Measurements from ENCODE around the gene ZNF831. TPM values are rescaled to one million over a fixed set of nuclear protein-coding genes. Genes with fewer than 3 reads are reported as not detected.

The ZNF831 gene
- total RNA-seq, 1 experiment from 2014 or later, result 0.15 TPM

GRCh38 chr20:59269411-59270025 lies 105.9 kb downstream of the ZNF831 start:
- intact Hi-C loops (cut with micrococcal nuclease), result no loop called here
- H4K20me1 ChIP-seq (ENCODE audit: insufficient read depth), result no peaks in the 10 kb centered on the region
- no peak for TF ChIP-seq ATF3 (IDR thresholded peaks at IDR 0.05)
- TF ChIP-seq ZFX (IDR thresholded peaks at IDR 0.05), result no peak
- no peak for TF ChIP-seq SP1 (IDR thresholded peaks at IDR 0.05; ENCODE audit: low read depth)
- TF ChIP-seq JUND (IDR thresholded peaks at IDR 0.05), result no peak
- no peak for TF ChIP-seq ELF1 (IDR thresholded peaks at IDR 0.05; ENCODE audit: borderline replicate concordance, low read depth)
- no peak for TF ChIP-seq CBX3 (IDR thresholded peaks at IDR 0.05; ENCODE audit: low read depth)
- no peak for TF ChIP-seq MAX (IDR thresholded peaks at IDR 0.05)
- TF ChIP-seq CEBPB (IDR thresholded peaks at IDR 0.05; ENCODE audit: low read depth), result no peak
- TF ChIP-seq POLR2AphosphoS5 (IDR thresholded peaks at IDR 0.05; ENCODE audit: low read depth, low read length), result no peak
- TF ChIP-seq TCF7L2 (IDR thresholded peaks at IDR 0.05; ENCODE audit: borderline replicate concordance, extremely low read depth, insufficient read depth, insufficient read length), result no peak
- TF ChIP-seq YY1 (IDR thresholded peaks at IDR 0.05; ENCODE audit: extremely low read depth, insufficient replicate concordance, low read depth, low read length), result no peak
- no peak for TF ChIP-seq SRF (IDR thresholded peaks at IDR 0.05; ENCODE audit: low read depth)
- no peak for TF ChIP-seq FOSL1 (IDR thresholded peaks at IDR 0.05; ENCODE audit: low read depth)
- TF ChIP-seq EZH2phosphoT487 (IDR thresholded peaks at IDR 0.05; ENCODE audit: borderline replicate concordance), result no peak
- TF ChIP-seq ZBTB33 (IDR thresholded peaks at IDR 0.05; ENCODE audit: extremely low read depth, insufficient replicate concordance, low read length), result no peak
- TF ChIP-seq EGR1 (IDR thresholded peaks at IDR 0.05; ENCODE audit: low read depth), result no peak
- no peak for TF ChIP-seq CTCF (IDR thresholded peaks at IDR 0.05 in 2 of 3, conservative IDR thresholded peaks at IDR 0.05 in 1 of 3; ENCODE audit: borderline replicate concordance in 1 of 3, insufficient read depth in 1 of 3, low read depth in 2 of 3, low read length in 2 of 3)
- no peak for TF ChIP-seq ZNF274 (IDR thresholded peaks at IDR 0.05; ENCODE audit: low read depth, low read length)
- no peak for TF ChIP-seq EZH2 (IDR thresholded peaks at IDR 0.05)
- no peak for TF ChIP-seq SIN3A (IDR thresholded peaks at IDR 0.05; ENCODE audit: low read depth)
- H3K4me1 ChIP-seq (ENCODE audit: control insufficient read depth in 1 of 2, insufficient read depth in 2 of 2, low read length in 2 of 2), result no peaks in the 10 kb centered on the region
- no peak overlapping the region for H3K4me2 ChIP-seq (ENCODE audit: low read length)
- no peak for DNase-seq (ENCODE audit: low read depth, low spot score)
- no peak overlapping the region for H3K27ac ChIP-seq (ENCODE audit: low read depth, low read length)
- H3K9ac ChIP-seq (ENCODE audit: low read length), result no peak overlapping the region
- BruUV-seq (replicated peaks), result no TSS peak
- H3K27me3 ChIP-seq (ENCODE audit: insufficient read depth, low read length), result peaks cover 86% of the 10 kb centered on the region
- ATAC-seq, result no peak
- H3K9me3 ChIP-seq (ENCODE audit: control insufficient read depth in 1 of 2, insufficient read depth in 1 of 2, low read depth in 1 of 2, low read length in 2 of 2), result no peaks in the 10 kb centered on the region
- ChIA-PET RAD21 (ENCODE audit: low non-redundant PET in 1 of 2, low total read pairs in 2 of 2, uncharacterized antibody in 2 of 2, unreplicated experiment in 2 of 2) (no interaction called here), CTCF (no interaction called here), POLR2A (no interaction called here)
- no peak overlapping the region for H3K4me3 ChIP-seq (replicated peaks in 1 of 2; ENCODE audit: low read depth in 1 of 2, low read length in 2 of 2)
- no peak overlapping the region for H2AFZ ChIP-seq (ENCODE audit: low read depth, low read length, poor library complexity, severe bottlenecking)
- H3K79me2 ChIP-seq (ENCODE audit: insufficient read depth, low read length), result no peaks in the 10 kb centered on the region
- no peaks in the 10 kb centered on the region for H3K9me2 ChIP-seq (ENCODE audit: insufficient read depth)
- no peaks in the 10 kb centered on the region for H3K36me3 ChIP-seq (ENCODE audit: control insufficient read depth in 1 of 2, insufficient read depth in 2 of 2, low read length in 2 of 2)
